ENCODE data around the gene AGR3.

AGR3 gene

DNA sequence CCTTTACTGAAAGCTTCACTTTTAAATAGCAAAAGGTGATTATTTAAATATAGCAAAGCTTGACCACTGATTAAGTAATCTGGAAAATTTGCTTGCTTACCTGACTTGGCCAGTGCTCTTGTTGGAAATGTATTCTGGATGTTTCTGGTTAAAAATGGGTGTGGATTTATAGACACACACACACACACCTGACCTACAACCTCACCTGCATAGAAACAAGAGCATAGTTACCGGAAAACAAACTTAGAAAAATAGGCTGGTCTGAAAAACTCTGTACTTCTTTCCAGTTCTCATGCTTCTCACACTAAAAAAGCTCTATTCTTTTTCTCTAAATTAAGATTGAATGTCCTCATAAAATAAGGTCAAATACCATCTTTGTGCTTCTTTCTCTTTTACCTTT is at the start of gene AGR3:
Gene AGR3, minus strand, starts transcription at position 140 of the 400 bp plus-strand sequence. CDS start 3,365 bp downstream, outside the sequence.
- H3K27me3 ChIP-seq (ENCODE audit: control insufficient read depth, insufficient read depth, low read length), result no peaks in the 10 kb centered on the region
- H3K4me1 ChIP-seq (ENCODE audit: control insufficient read depth, insufficient read depth, low read length), result no peaks in the 10 kb centered on the region
- H3K36me3 ChIP-seq (ENCODE audit: control insufficient read depth, insufficient read depth, low read length), result no peaks in the 10 kb centered on the region
- H3K9ac ChIP-seq (ENCODE audit: low read depth, low read length), result no peak within 1 kb of the TSS
- H3K9me3 ChIP-seq (ENCODE audit: control insufficient read depth, insufficient read depth, low read length), result no peaks in the 10 kb centered on the region
- H3K4me3 ChIP-seq (ENCODE audit: low read depth, low read length), result no peak within 1 kb of the TSS

DNA sequence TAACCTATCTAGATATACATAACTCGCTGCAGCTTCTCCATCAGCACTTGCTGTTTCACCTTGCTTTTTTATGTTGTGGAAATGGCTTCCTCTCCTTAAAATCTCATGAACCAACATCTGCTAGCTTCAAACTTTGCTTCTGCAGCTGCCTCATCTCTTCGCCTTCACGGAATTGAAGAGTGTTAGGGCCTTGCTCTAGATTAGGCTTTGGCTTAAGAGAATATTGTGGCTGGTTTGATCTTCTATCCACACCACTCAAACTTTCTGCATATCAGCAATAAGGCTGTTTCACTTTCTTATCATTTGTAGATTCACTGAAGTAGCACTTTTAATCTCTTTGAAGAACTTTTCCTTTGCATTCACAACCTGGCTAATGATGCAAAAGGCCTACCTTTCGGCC is 49.2 kb upstream of the AGR3 start:
- Histone ChIP-seq H3K4me1 (ENCODE audit: control insufficient read depth, insufficient read depth, low read length) (no peaks in the 10 kb centered on the region), H3K4me3 (ENCODE audit: low read depth, low read length) (no peak overlapping the region)

GRCh38 chr7:16929146-16929762 is 47.5 kb upstream of the AGR3 start:
- H3K4me1 ChIP-seq (ENCODE audit: control insufficient read depth, insufficient read depth, low read length), result no peaks in the 10 kb centered on the region
- no peaks in the 10 kb centered on the region for H3K9me3 ChIP-seq (ENCODE audit: control insufficient read depth, insufficient read depth, low read length)
- no peak overlapping the region for H3K9ac ChIP-seq (ENCODE audit: low read depth, low read length)
- no peak overlapping the region for H3K4me3 ChIP-seq (ENCODE audit: low read depth, low read length)
- H3K27me3 ChIP-seq (ENCODE audit: control insufficient read depth, insufficient read depth, low read length), result no peaks in the 10 kb centered on the region
- no peaks in the 10 kb centered on the region for H3K36me3 ChIP-seq (ENCODE audit: control insufficient read depth, insufficient read depth, low read length)

More for the DNA sequence above, 49.2 kb upstream of the AGR3 start:
- Histone ChIP-seq H3K36me3 (ENCODE audit: control insufficient read depth, insufficient read depth, low read length) (no peaks in the 10 kb centered on the region), H3K9me3 (ENCODE audit: control insufficient read depth, insufficient read depth, low read length) (no peaks in the 10 kb centered on the region), H3K27me3 (ENCODE audit: control insufficient read depth, insufficient read depth, low read length) (no peaks in the 10 kb centered on the region), H3K9ac (ENCODE audit: low read depth, low read length) (no peak overlapping the region)

GRCh38 chr7:16926861-16927260 is 45.1 kb upstream of the AGR3 start:
- H3K4me1 ChIP-seq (ENCODE audit: control insufficient read depth, insufficient read depth, low read length), result no peaks in the 10 kb centered on the region
- H3K27me3 ChIP-seq (ENCODE audit: control insufficient read depth, insufficient read depth, low read length), result no peaks in the 10 kb centered on the region
- no peak overlapping the region for H3K9ac ChIP-seq (ENCODE audit: low read depth, low read length)
- H3K36me3 ChIP-seq (ENCODE audit: control insufficient read depth, insufficient read depth, low read length), result no peaks in the 10 kb centered on the region
- no peaks in the 10 kb centered on the region for H3K9me3 ChIP-seq (ENCODE audit: control insufficient read depth, insufficient read depth, low read length)
- H3K4me3 ChIP-seq (ENCODE audit: low read depth, low read length), result no peak overlapping the region

DNA sequence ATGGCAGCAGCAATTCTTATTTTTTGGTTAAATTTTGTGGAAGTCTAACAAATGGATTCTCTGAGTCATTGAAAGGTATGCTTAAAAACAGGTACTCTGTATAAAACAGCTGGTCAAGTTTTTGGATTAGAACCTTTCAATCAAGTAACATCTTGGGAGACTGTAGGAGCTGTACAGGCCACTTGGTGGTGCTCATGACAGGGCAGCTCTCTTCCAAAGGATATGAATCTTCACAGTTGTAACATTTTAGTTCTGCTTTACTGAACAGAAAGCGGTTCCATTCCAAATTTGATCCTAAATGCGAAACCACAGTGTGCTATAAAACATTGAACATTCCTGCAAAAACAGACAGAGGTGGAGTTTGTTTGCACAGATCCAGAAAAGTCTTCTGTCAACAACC is 44.5 kb upstream of the AGR3 start:
- no peaks in the 10 kb centered on the region for H3K4me1 ChIP-seq (ENCODE audit: control insufficient read depth, insufficient read depth, low read length)
- no peaks in the 10 kb centered on the region for H3K36me3 ChIP-seq (ENCODE audit: control insufficient read depth, insufficient read depth, low read length)
- no peaks in the 10 kb centered on the region for H3K27me3 ChIP-seq (ENCODE audit: control insufficient read depth, insufficient read depth, low read length)
- H3K9me3 ChIP-seq (ENCODE audit: control insufficient read depth, insufficient read depth, low read length), result no peaks in the 10 kb centered on the region
- no peak overlapping the region for H3K9ac ChIP-seq (ENCODE audit: low read depth, low read length)
- H3K4me3 ChIP-seq (ENCODE audit: low read depth, low read length), result no peak overlapping the region

DNA sequence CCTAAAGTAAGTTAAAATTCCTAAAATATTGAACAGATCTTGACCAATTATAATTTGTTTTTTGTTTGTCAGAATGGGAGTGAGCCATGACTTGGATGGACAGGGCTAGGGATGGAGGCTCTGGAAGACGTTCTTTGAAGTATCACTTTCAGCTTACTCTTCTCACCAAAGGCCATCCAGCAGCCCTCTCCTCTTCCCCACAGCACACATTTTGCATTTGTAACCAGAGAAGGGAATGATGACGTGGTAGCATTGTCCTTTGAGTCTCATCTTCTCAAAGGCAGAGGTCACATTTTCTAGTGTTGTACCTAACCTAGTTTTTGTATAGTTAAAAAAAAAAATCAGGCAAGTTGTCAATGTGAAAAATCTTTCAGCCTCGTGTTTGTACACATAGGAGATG is 43.8 kb upstream of the AGR3 start:
- H3K4me3 ChIP-seq (ENCODE audit: low read depth, low read length), result no peak overlapping the region
- no peaks in the 10 kb centered on the region for H3K9me3 ChIP-seq (ENCODE audit: control insufficient read depth, insufficient read depth, low read length)
- no peaks in the 10 kb centered on the region for H3K36me3 ChIP-seq (ENCODE audit: control insufficient read depth, insufficient read depth, low read length)
- no peak overlapping the region for H3K9ac ChIP-seq (ENCODE audit: low read depth, low read length)
- no peaks in the 10 kb centered on the region for H3K27me3 ChIP-seq (ENCODE audit: control insufficient read depth, insufficient read depth, low read length)
- H3K4me1 ChIP-seq (ENCODE audit: control insufficient read depth, insufficient read depth, low read length), result no peaks in the 10 kb centered on the region

DNA sequence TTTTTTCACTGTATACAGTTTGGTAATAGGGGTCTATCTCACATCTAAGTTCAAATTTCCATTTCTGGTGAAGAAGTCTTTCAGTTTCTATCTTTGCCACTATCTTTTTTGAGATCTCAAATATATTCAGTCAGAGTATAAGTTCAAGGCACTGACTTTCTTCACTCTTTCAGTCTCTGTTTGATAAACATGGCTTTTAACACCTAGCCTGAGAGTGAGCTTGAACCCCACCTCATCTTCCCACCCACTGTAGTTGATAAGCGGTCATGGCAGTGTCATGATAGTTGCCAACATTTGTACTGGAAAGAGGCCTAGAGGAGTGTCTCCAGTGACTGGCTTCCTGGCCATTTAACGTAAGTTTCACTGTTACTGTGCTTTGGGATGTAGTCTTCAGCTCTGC is 41.2 kb upstream of the AGR3 start:
- H3K4me3 ChIP-seq (ENCODE audit: low read depth, low read length), result no peak overlapping the region
- H3K9me3 ChIP-seq (ENCODE audit: control insufficient read depth, insufficient read depth, low read length), result no peaks in the 10 kb centered on the region
- H3K9ac ChIP-seq (ENCODE audit: low read depth, low read length), result no peak overlapping the region
- H3K4me1 ChIP-seq (ENCODE audit: control insufficient read depth, insufficient read depth, low read length), result no peaks in the 10 kb centered on the region
- no peaks in the 10 kb centered on the region for H3K27me3 ChIP-seq (ENCODE audit: control insufficient read depth, insufficient read depth, low read length)
- no peaks in the 10 kb centered on the region for H3K36me3 ChIP-seq (ENCODE audit: control insufficient read depth, insufficient read depth, low read length)

DNA sequence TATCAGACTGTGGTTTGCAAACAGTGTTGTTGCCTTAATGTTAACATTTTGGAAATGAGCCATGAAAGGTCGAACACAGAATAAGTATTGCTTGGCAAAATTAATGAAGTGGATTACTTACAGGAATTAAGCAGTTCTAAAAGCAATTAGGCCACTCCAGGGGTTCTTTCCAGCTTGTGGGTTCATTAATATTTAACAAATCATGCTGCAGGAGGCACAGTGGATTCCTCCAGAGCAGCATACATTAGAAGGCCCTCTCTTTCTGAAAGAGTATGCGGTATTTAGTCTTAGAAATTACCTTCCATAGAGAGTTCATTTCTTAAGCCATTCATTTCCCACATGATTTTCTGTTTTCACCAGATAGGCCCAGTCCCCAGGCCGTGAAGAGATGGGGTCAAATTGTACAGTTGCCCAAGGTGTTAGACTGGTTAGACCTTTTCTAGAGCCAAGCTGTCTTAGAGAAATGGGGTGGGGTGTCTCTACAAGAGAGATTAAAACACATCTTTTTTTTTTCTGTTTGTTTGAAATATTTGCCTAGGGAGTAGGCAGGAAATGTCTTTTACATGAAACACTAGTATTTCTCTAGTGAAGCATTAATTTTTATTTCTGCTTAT is 40.0 kb upstream of the AGR3 start:
- H3K9ac ChIP-seq (ENCODE audit: low read depth, low read length), result no peak overlapping the region
- H3K9me3 ChIP-seq (ENCODE audit: control insufficient read depth, insufficient read depth, low read length), result no peaks in the 10 kb centered on the region
- no peaks in the 10 kb centered on the region for H3K36me3 ChIP-seq (ENCODE audit: control insufficient read depth, insufficient read depth, low read length)
- H3K4me1 ChIP-seq (ENCODE audit: control insufficient read depth, insufficient read depth, low read length), result no peaks in the 10 kb centered on the region
- H3K27me3 ChIP-seq (ENCODE audit: control insufficient read depth, insufficient read depth, low read length), result no peaks in the 10 kb centered on the region
- no peak overlapping the region for H3K4me3 ChIP-seq (ENCODE audit: low read depth, low read length)

GRCh38 chr7:16921151-16921550 is 39.4 kb upstream of the AGR3 start:
- no peak overlapping the region for H3K4me3 ChIP-seq (ENCODE audit: low read depth, low read length)
- no peak overlapping the region for H3K9ac ChIP-seq (ENCODE audit: low read depth, low read length)
- H3K4me1 ChIP-seq (ENCODE audit: control insufficient read depth, insufficient read depth, low read length), result no peaks in the 10 kb centered on the region
- H3K36me3 ChIP-seq (ENCODE audit: control insufficient read depth, insufficient read depth, low read length), result no peaks in the 10 kb centered on the region
- no peaks in the 10 kb centered on the region for H3K27me3 ChIP-seq (ENCODE audit: control insufficient read depth, insufficient read depth, low read length)
- no peaks in the 10 kb centered on the region for H3K9me3 ChIP-seq (ENCODE audit: control insufficient read depth, insufficient read depth, low read length)

DNA sequence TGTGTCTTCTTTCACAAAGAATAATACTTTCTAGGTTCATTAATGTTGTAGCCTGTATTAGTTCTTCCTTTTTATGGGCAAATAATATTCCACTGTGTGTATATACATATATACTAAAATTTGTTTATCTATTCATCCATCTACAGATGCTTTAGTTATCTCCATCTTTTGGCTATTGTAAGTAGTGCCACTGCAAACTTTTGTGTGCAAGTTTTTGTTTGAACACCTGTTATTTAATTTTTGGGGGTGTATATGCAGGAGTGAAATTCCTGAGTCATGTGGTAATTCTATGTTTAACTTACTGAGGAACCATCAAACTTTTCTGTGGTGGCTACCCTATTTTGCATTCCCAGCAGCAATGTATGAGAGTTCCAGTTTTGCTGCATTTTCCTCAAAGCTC is 37.7 kb upstream of the AGR3 start:
- H3K4me1 ChIP-seq (ENCODE audit: control insufficient read depth, insufficient read depth, low read length), result no peaks in the 10 kb centered on the region

GRCh38 chr7:16918288-16918895 is 36.6 kb upstream of the AGR3 start:
- Histone ChIP-seq H3K36me3 (ENCODE audit: control insufficient read depth, insufficient read depth, low read length) (no peaks in the 10 kb centered on the region), H3K9ac (ENCODE audit: low read depth, low read length) (no peak overlapping the region), H3K4me1 (ENCODE audit: control insufficient read depth, insufficient read depth, low read length) (no peaks in the 10 kb centered on the region), H3K27me3 (ENCODE audit: control insufficient read depth, insufficient read depth, low read length) (no peaks in the 10 kb centered on the region), H3K9me3 (ENCODE audit: control insufficient read depth, insufficient read depth, low read length) (no peaks in the 10 kb centered on the region), H3K4me3 (ENCODE audit: low read depth, low read length) (no peak overlapping the region)

More for the DNA sequence above, 37.7 kb upstream of the AGR3 start:
- no peaks in the 10 kb centered on the region for H3K27me3 ChIP-seq (ENCODE audit: control insufficient read depth, insufficient read depth, low read length)
- H3K9me3 ChIP-seq (ENCODE audit: control insufficient read depth, insufficient read depth, low read length), result no peaks in the 10 kb centered on the region
- H3K4me3 ChIP-seq (ENCODE audit: low read depth, low read length), result no peak overlapping the region
- H3K9ac ChIP-seq (ENCODE audit: low read depth, low read length), result no peak overlapping the region
- no peaks in the 10 kb centered on the region for H3K36me3 ChIP-seq (ENCODE audit: control insufficient read depth, insufficient read depth, low read length)

DNA sequence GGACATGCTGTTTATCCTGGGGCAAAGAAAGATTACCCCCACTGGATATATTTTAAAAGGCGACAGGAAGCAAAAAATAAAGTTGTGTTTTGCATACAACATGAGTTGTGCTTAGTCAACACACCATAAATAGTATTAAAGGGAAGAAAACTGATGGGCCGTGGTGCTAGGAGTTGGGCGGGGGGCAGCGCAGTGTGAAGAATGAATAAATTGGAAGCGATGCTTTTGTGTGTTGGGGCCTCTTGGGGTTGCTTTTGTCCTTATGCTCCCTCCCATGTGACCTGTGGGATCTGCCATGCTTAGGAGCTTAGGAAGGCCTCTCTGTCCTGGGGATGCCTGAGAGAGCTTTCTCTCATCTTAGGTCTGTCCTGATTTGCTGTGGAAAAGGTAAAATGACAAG is 35.0 kb upstream of the AGR3 start:
- Histone ChIP-seq H3K4me1 (ENCODE audit: control insufficient read depth, insufficient read depth, low read length) (no peaks in the 10 kb centered on the region), H3K9ac (ENCODE audit: low read depth, low read length) (no peak overlapping the region), H3K36me3 (ENCODE audit: control insufficient read depth, insufficient read depth, low read length) (no peaks in the 10 kb centered on the region), H3K27me3 (ENCODE audit: control insufficient read depth, insufficient read depth, low read length) (no peaks in the 10 kb centered on the region), H3K9me3 (ENCODE audit: control insufficient read depth, insufficient read depth, low read length) (no peaks in the 10 kb centered on the region), H3K4me3 (ENCODE audit: low read depth, low read length) (no peak overlapping the region)

All from iPS-15b (cell line).